Activated naive CD4-positive, alpha-beta T cell treated with anti-CD3 and anti-CD28 coated beads, Interleukin-2, amount 50 U/mL, for 72 hours (primary cell): Measurements from ENCODE around the gene CLASP1. TPM values are rescaled to one million over a fixed set of nuclear protein-coding genes. Genes with fewer than 3 reads are reported as not detected.
"Not testable (repeated sequence)": the region's sequence is repeated elsewhere in the genome, so short reads cannot be mapped to it uniquely, and the experiment has no call there.

Experiments used
- ATAC-seq, 2 donors: fragments of 150-1000 bp; cut with Tn5 transposase; 2 replicates each; pipeline ENCODE4 v1.10.0; 2021; ENCODE audit warnings: mild to moderate bottlenecking in 2 of 2, moderate library complexity in 2 of 2
- DNase-seq, 2 donors: peaks; one replicate each; pipeline ENCODE4 v3.0.0; 2021 to 2022; ENCODE audit warnings: low spot score in 2 of 2
- H3K27ac Mint-ChIP-seq, 2 donors: one replicate each; pipeline ENCODE4 v1.8.0; 2022; ENCODE audit warnings: mild to moderate bottlenecking in 2 of 2, mixed read lengths in 2 of 2
- H3K36me3 Mint-ChIP-seq, 2 donors: one replicate each; pipeline ENCODE4 v1.8.0; 2022; ENCODE audit warnings: mixed read lengths in 2 of 2
- H3K9me3 Mint-ChIP-seq, 2 donors: one replicate each; pipeline ENCODE4 v1.8.0; 2022; ENCODE audit warnings: mixed read lengths in 2 of 2
- total RNA-seq, 2 donors: library from RNA; stranded (reverse); gene quantifications; one replicate each; pipeline ENCODE4 v1.2.3, GENCODE V29; 2022

Gene CLASP1
- total RNA-seq, 2 donors from 2014 or later: 82.3 to 98.6 TPM

DNA sequence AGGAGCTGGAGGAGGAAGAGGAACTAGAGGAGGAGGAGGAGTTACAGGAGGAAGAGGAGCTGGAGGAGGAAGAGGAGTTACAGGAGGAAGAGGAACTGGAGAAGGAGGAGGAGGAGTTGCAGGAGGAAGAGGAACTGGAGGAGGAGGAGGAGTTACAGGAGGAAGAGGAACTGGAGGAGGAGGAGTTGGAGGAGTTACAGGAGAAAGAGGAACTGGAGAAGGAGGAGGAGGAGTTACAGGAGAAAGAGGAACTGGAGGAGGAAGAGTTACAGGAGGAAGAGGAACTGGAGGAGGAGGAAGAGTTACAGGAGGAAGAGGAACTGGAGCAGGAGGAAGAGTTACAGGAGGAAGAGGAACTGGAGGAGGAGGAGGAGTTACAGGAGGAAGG is 38.8 kb downstream of the CLASP1 start:
- peaks cover 5 to 15% of the 10 kb centered on the region in 2 donors for H3K36me3 Mint-ChIP-seq
- not testable (repeated sequence) for DNase-seq, H3K9me3 Mint-ChIP-seq, ATAC-seq, H3K27ac Mint-ChIP-seq

DNA sequence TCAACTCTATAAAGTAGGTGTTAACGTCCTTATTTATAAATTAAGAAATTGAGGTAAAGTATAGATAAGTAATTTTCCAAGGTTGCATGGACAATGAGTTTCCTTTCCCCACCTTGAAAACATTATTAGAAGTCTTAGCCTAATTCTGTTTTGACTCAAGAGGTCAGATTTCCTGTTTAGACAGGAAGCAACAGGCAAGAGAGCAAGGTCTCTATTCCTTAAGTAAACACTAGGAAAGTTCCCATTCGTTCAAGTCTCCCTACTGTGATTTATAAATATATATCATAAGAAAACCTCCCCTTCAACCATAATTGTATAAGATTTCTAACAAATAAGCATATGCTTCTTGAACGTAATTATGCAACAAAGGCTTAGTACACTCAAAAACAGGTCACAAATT is 40.3 kb downstream of the CLASP1 start:
- no peak for ATAC-seq
- peaks cover 8 to 12% of the 10 kb centered on the region in 2 donors for H3K36me3 Mint-ChIP-seq
- H3K9me3 Mint-ChIP-seq: no peaks in the 10 kb centered on the region
- no peak overlapping the region for H3K27ac Mint-ChIP-seq
- no peak for DNase-seq

DNA sequence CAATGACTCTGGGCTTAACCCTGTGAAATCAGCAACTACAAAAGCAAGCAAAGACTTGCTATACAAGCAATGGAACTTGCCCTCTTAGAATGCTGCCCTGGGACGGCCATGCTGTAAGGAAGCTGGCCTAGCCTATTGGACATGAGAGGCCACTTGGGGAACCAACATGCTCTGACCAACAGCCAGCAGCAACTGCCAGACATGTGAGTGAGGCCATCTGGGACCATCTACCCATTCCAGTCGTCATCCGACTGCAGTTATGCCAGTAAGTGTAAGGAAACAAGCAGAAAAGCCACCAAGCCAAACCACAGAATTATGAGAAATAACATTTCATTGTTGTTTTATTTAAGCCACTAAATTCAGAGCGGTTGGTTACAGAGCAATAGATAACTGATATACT is 40.9 kb downstream of the CLASP1 start:
- ATAC-seq (no peak), DNase-seq (no peak)
- peaks cover 7 to 12% of the 10 kb centered on the region in 2 donors for H3K36me3 Mint-ChIP-seq
- H3K27ac Mint-ChIP-seq: no peak overlapping the region
- no peaks in the 10 kb centered on the region for H3K9me3 Mint-ChIP-seq

DNA sequence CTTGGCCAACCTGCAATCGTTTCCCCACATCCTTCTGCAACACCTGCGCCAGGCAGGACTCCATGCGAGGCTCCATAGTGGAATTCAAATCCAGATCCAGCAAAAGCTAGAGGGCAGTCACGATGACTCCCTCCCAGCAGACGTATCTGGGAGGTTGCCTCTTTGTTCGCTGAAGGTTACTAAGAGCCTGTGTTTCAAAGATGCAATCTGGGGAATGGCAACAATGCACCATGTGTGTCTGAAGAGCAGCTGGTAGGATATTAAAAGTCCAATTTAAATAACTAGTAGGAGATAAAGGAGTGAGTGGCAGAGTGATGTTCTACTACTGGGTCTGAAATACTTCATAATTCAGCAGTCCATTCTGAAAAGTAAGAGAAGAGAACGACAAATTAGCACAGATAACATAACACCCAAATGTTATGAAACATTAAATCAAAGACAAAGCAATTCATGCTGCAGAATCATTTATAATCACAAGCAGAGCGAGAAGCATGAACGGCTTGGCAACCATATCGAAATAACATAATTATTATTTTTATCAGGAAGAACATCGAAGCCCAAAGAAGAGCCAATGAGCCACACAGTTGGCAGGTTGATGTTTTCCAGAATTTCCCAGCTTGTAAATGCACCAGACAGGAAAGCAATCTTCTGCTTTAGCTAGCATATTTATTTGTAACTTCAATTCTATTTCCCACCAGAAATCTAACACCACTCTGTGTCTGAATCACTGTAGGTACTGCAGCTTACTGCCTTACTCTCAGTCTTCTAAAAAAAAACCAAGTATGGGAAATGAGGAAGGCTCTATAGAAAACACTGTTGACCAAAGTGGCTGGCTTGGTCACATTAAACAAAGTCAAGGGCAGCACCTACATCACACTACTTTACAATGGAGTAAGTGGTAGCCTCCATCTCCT is 43.2 kb downstream of the CLASP1 start:
- Mint-ChIP-seq H3K36me3 (peaks cover 15 to 26% of the 10 kb centered on the region in 2 donors), H3K9me3 (no peaks in the 10 kb centered on the region), H3K27ac (peak overlapping the region in 1 of 2 donors; percentile 12)
- DNase-seq (no peak), ATAC-seq (no peak)

DNA sequence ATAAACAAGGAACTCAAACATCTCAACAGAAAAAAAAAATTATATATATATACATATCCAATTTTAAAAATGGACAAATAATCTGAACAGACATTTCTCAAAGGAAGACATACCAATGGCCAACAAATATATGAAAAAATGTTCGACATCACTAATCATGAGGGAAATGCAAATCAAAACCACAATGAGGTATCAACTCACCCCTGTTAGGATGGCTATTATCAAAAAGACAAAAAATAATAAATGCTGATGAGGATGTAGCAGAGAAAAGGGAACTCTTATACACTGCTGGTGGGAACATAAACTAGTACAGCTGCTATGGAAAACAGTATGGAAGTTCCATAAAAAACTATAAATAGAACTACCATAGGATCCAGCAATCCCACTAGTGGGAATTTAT is 46.1 kb downstream of the CLASP1 start:
- Mint-ChIP-seq H3K9me3 (no peaks in the 10 kb centered on the region), H3K27ac (no peak overlapping the region)
- ATAC-seq: no peak

DNA sequence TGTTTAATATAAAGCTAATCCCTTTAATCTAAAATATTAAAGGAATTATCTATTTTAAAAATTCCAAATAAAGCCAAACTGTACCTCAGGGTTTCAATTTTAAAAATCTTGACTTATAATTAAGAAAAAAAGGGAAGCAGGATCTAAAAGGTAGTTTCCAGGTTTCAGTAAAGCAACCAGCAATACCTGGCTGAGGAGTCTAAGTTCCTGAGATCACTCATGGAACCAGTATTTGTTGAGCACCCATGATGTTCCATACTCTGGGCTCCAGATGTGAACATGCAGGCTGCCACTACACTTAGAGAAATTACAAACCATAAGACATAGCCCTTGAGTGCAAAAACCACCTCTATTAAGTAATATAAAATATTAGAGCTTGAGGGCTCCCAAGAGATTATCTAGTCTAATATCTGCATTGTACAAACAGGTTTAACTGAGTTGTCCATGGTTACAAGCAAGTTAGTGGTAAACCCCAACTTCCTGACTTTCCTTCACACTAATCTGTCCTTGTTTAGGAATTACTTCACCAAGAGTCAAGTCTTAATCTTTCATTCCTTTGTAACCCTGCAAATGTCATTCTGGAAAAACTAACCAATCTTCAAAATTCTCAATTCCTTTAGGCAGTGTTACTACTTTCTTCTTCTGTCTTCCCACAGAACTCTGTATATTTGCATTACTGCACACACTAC is 49.2 kb downstream of the CLASP1 start:
- no peaks in the 10 kb centered on the region for H3K9me3 Mint-ChIP-seq
- no peak for ATAC-seq
- DNase-seq: no peak
- no peak overlapping the region for H3K27ac Mint-ChIP-seq
- peaks cover 15 to 17% of the 10 kb centered on the region in 2 donors for H3K36me3 Mint-ChIP-seq

More for the DNA sequence above, 46.1 kb downstream of the CLASP1 start:
- peaks cover 15 to 26% of the 10 kb centered on the region in 2 donors for H3K36me3 Mint-ChIP-seq
- no peak for DNase-seq

DNA sequence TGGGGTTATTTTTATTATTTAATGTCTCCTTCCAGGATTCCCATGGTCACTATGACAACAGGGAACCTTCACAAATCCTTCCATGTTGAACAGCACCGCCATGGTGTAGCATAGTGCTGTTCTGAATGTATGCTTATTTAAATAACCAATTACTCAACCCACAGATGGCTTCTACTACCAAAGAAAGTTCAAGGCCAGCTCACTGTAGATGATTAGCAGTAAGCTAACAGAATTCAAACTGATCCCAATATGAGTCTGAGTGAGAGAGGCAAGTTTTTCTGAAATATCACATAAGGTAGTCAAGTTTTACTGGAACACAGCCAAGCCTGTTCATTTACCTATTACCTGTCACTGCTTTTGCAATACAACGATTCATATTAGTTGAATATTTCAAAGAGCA is 51.2 kb downstream of the CLASP1 start:
- Mint-ChIP-seq H3K36me3 (peaks cover 13 to 15% of the 10 kb centered on the region in 2 donors), H3K27ac (no peak overlapping the region), H3K9me3 (no peaks in the 10 kb centered on the region)
- peak in 1 of 2 donors; percentile 17 for ATAC-seq
- no peak for DNase-seq

DNA sequence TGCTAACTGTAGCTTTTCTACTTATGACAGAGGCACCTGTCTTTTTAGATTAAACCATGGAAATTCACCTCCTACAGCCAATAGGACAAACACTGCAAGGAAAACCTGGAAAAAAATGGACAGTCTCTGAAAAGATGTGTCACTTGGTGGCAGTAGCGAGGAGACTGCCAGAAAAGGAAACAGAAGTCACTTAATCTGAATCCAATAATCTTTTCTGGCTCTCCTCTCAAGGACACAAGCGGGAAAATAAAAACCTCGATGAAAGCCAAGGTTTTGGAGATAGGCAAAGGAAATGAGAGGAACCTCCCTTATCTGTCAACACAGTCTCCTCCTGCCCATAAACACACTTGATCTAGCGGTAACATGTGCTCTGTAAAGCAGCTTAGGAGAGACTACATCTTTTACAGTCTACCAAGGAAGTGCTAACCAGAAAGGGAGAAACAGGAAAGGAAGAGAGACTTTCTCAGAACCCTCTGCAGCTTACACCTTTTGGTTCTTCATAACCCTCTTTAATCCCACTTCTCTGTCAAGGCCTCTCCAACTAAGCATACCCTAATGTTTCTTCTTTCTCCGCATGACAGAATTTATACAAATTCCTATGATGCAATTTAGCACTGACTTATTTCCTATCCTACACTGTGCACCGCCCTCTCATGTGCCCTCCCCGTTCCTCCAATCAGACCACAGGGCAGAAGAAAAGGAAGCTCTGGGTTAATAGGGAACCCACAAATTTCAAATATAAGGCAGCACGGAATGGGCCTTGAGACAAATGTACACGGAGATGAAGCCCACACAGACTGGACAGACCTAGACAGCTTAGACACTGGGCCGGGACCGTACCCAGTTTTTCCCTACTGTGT is 52.8 kb downstream of the CLASP1 start:
- peak in 1 of 2 donors; percentile 13 for DNase-seq
- Mint-ChIP-seq H3K36me3 (peaks cover 0 to 2% of the 10 kb centered on the region in 2 donors), H3K27ac (peak overlapping the region; percentile 51 to 67), H3K9me3 (no peaks in the 10 kb centered on the region)
- ATAC-seq: peak; percentile 58 to 86

DNA sequence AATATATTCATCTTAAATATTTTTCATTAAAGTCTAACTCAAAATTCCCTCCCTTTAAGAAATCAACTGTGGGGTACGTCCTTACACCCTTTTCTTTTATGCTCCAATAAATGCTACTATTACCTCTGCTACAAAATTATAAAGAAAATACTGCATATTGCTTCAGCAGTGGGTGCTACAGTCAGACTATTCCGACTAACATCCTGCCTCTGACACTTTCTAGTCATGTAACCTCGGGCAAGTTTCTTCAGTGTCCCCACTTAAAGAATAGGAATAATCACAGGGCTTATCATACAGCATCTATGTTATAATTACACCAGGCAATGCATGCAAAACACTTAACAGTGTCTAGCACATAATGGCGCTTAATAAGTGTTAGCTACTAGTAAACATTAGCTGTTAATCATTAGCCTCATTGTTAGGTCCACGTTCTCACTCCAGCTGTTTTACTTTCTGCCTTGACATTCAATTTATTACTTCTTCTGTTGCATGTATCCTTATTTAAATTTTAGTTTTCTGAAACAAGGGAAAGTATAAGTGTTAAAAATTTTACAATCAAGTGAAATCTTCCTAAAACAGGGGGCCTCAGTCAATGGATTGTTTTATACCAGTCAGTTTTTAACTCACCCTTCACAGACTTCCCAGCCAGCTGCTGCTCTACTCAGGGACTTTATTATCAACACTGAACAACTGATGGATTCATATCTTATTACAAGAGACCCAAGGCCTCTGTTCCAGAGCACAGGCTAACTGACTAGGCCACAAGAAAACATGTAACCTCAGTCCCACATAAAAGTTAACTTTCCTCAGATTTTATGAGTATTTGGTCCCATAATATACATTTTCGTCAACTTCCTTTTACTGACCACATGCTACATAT is 54.0 kb downstream of the CLASP1 start:
- Mint-ChIP-seq H3K36me3 (no peaks in the 10 kb centered on the region), H3K27ac (peak overlapping the region in 1 of 2 donors; percentile 27), H3K9me3 (no peaks in the 10 kb centered on the region)
- ATAC-seq: no peak
- DNase-seq: no peak

DNA sequence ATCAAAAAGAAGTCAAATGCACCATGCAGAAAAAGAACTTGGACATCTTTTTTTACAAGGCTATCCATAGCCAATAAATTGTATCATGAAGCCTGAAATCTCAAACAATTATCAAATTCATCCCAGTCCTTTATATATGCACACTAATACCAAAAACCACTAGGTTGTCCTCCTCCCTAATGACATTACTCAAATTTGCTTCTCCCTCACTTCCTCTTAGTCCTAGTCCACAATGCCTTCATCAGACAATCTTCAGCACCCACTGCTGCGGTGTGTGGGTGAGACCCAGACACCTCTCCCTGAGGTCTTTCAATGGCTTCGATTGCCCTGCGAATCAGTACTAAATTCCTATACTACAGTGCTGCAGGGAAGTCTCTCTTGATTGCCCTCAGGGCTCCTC is 58.1 kb downstream of the CLASP1 start:
- no peaks in the 10 kb centered on the region for H3K36me3 Mint-ChIP-seq
- H3K27ac Mint-ChIP-seq: no peak overlapping the region
- H3K9me3 Mint-ChIP-seq: no peaks in the 10 kb centered on the region
- DNase-seq: no peak
- no peak for ATAC-seq

DNA sequence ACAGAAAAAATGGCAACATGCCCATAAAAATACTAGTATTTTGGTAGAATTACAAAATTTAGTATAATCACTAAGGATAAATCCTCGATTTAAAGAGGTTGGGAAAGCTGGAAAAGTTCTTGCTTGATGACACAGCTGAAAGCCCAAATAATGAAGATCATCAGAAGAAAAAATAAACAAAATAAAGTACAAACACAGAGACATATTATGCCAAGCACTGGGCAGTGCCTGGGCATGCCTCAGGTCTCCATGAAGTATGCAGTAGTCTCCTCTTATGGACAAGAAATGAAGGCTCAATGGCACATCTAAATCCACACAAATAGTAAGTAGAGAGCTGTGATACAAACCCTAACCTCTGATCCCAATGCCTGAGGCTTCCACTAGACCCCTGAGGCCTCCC is 60.9 kb downstream of the CLASP1 start:
- peak overlapping the region in 1 of 2 donors; percentile 60 for H3K27ac Mint-ChIP-seq
- no peak for ATAC-seq
- no peaks in the 10 kb centered on the region for H3K36me3 Mint-ChIP-seq
- no peak for DNase-seq
- no peaks in the 10 kb centered on the region for H3K9me3 Mint-ChIP-seq

DNA sequence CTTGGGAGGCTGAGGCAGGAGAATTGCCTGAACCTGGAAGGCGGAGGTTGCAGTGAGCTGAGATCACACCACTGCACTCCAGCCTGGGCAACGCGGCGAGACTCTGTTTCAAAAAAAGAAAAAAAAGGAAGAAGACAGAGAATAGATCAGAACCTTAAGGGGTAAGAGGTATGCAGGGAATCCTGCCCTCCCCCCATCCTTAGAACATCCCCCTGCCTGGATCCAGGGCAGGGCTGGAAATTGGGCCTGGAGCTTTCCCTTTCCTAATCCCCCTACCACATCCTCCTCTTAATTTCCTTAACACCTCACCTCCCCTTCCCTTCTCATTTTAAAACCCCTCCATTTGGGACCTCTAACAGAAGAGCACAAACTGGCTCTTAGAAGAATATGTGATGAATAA is 62.1 kb downstream of the CLASP1 start:
- no peaks in the 10 kb centered on the region for H3K9me3 Mint-ChIP-seq
- DNase-seq: no peak
- ATAC-seq: no peak
- H3K36me3 Mint-ChIP-seq: no peaks in the 10 kb centered on the region
- H3K27ac Mint-ChIP-seq: peak overlapping the region in 1 of 2 donors; percentile 18

DNA sequence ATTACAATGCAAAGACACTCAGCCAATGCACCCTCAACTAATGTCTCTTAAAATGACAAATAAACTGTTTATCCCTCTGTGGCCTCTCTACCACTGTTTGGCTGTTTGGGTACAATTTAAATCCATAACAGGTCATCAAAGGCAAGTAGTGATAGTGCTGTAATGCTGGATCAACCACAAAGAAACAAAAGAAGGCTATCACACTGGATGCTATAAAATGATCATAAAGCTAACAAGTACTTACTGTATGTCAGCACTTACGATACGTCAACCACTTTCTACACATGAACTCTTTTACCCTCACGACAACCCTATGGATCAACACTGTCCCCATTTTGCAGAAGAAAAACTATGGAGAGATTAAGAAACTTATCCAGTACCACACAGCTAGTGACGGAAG is 64.5 kb downstream of the CLASP1 start:
- ATAC-seq (no peak), DNase-seq (no peak)
- Mint-ChIP-seq H3K27ac (no peak overlapping the region), H3K9me3 (no peaks in the 10 kb centered on the region), H3K36me3 (no peaks in the 10 kb centered on the region)

DNA sequence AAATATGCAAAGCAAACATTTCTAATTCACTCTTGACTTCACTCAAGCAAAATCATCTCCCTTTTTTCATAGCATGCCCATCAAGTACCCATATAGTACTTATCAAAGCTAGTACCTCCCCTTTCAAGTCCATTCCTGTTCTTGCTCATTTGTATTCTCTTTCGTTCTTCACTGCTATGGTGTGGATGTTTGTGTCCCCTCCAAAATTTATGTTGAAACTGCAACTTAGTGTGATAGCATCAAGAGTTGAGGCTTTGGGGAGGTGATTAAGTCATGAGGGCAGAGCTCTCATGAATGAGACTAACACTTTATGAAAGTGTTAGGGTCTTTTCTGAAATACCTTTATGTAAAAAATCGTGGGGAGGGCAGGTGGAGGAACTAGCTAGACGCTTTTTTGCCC is 65.7 kb downstream of the CLASP1 start:
- Mint-ChIP-seq H3K36me3 (no peaks in the 10 kb centered on the region), H3K27ac (no peak overlapping the region), H3K9me3 (no peaks in the 10 kb centered on the region)
- peak; percentile 28 to 36 for ATAC-seq
- DNase-seq: no peak

DNA sequence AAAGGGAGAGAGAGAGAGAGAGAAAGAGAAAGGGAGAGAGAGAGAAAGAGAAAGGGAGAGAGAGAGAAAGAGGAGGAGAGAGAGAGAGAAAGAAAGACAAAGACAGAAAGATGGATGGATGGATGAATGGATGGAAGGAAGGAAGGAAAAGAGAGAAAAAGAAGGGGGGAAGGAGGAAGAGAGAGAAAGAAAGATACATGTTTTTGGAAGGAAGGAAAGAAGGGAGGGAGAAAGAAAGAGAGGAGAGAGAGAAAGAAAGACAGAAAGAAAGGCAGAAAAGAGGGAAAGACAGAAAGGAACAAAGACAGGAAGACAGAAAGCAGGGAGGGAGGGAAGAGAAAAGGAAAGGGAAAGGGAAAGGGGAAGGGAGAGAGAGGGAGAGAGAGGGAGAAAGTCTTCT is 67.0 kb downstream of the CLASP1 start:
- Mint-ChIP-seq H3K27ac (no peak overlapping the region), H3K9me3 (no peaks in the 10 kb centered on the region), H3K36me3 (no peaks in the 10 kb centered on the region)
- no peak for DNase-seq
- no peak for ATAC-seq

DNA sequence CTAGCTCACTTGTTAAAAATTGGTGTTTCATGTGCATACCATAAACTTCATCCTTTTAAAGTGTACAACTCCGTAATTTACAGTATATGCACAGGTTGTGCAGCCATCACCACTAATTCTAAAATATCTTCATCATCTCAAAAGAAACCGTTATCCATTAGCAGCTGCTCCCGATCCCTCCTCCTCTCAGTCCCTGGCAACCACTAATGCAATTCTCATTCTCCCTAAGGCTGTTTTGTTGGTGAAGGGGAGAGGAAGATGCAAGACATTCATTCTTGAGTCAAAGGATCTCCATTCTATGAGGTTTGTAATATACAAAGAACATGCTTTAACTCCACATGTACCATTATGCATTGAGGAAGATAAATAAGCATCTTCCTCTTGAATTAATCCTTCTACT is 70.0 kb downstream of the CLASP1 start:
- no peaks in the 10 kb centered on the region for H3K36me3 Mint-ChIP-seq
- H3K9me3 Mint-ChIP-seq: no peaks in the 10 kb centered on the region
- no peak overlapping the region for H3K27ac Mint-ChIP-seq
- ATAC-seq (no peak), DNase-seq (no peak)
